Activated T-helper 17 cell treated with anti-CD3 and anti-CD28 coated beads, Interleukin-2, amount 50 U/mL, for 72 hours (primary cell): ENCODE results near the gene STARD7. TPM values are rescaled to one million over a fixed set of nuclear protein-coding genes. Genes with fewer than 3 reads are reported as not detected.

ENCODE experiments used
- ATAC-seq: fragments of 150-1000 bp; cut with Tn5 transposase; replicated peaks from 2 replicates; pipeline ENCODE4 v1.10.0; 2021; ENCODE audit warnings: mild to moderate bottlenecking, moderate library complexity
- H3K27ac Mint-ChIP-seq: one replicate; pipeline ENCODE4 v1.8.0; 2022; ENCODE audit warnings: mixed read lengths
- H3K27me3 Mint-ChIP-seq: one replicate; pipeline ENCODE4 v1.8.0; 2022; ENCODE audit warnings: mixed read lengths
- H3K36me3 Mint-ChIP-seq: one replicate; pipeline ENCODE4 v1.8.0; 2022; ENCODE audit warnings: low read depth, mild to moderate bottlenecking, mixed read lengths
- H3K4me1 Mint-ChIP-seq: one replicate; pipeline ENCODE4 v1.8.0; 2022; ENCODE audit warnings: mixed read lengths
- H3K4me3 Mint-ChIP-seq: one replicate; pipeline ENCODE4 v1.8.0; 2022; ENCODE audit warnings: mild to moderate bottlenecking, mixed read lengths
- H3K9me3 Mint-ChIP-seq: one replicate; pipeline ENCODE4 v1.8.0; 2022; ENCODE audit warnings: mixed read lengths
- total RNA-seq, 2 donors: library from RNA; stranded (reverse); gene quantifications; one replicate each; pipeline ENCODE4 v1.2.3, GENCODE V29; 2022

Gene STARD7
- total RNA-seq, 2 donors from 2014 or later = 140 to 190 TPM

DNA sequence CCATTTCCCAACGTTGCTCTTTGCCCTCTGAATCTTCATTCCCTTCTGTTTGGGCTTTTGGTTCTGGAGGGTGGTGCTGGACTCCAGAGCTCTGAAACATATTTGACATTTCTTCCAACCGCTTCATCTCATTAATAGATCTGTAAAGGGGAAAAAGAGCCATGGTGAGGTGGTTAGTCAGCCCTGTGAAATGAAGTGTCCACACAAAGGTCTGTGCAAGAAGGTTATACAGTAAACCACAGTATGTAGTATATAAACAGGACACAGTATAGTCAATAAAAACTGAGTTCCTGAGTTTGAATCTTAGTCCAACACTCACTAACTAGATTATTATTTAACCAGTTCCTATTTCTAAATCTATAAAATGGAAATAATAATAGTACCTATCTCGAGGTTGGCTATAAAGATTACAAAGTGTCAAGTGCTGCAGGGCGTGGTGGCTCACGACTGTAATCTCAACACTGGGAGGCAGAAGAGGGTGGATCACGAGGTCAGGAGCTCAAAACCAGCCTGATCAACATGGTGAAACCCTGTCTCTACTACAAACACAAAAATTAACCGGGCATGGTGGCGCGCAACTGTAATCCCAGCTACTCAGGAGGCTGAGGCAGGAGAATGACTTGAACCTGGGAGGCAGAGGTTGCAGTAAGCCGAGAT, 13.1 kb downstream of the STARD7 start:
- Mint-ChIP-seq H3K4me1 (peaks cover 12% of the 10 kb centered on the region), H3K27me3 (no peaks in the 10 kb centered on the region), H3K9me3 (no peaks in the 10 kb centered on the region), H3K27ac (peak overlapping the region; percentile 29), H3K4me3 (no peak overlapping the region), H3K36me3 (peaks cover 88% of the 10 kb centered on the region)
- no peak for ATAC-seq

GRCh38 chr2:96191937-96192670, 16.5 kb downstream of the STARD7 start:
- no peak overlapping the region for H3K27ac Mint-ChIP-seq
- no peaks in the 10 kb centered on the region for H3K4me1 Mint-ChIP-seq
- H3K4me3 Mint-ChIP-seq = no peak overlapping the region
- peaks cover 91% of the 10 kb centered on the region for H3K36me3 Mint-ChIP-seq
- no peaks in the 10 kb centered on the region for H3K9me3 Mint-ChIP-seq
- H3K27me3 Mint-ChIP-seq = no peaks in the 10 kb centered on the region
- ATAC-seq = no peak

DNA sequence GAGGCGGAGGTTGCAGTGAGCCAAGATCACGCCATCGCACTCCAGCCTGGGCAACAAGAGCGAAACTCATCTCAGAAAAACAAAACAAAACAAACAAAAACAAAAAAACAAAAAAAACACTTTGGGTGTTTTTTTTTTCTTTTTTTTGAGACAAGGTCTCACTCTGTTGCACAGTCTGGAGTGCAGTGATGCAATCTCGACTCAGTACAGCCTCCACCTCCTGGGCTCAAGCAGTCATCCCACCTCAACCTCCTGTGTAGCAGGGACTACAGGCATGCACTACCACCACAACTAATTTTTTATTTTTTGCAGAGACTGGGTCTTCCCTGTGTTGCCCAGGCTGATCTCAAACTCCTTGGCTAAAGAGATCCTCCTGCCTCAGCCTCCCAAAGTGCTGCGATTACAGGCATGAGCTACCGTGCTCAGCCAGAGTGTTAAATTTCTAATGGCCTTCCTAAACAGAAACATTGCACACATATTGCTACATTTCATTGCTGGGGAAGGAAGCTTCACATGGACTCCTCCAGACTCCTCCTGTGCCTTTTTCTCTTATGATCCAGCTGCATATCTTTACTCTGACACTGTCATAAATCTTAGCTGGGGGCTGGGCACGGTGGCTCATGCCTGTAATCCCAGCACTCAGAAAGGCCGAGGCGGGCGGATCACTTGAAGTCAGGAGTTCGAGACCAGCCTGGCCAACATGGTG, 19.7 kb downstream of the STARD7 start:
- Mint-ChIP-seq H3K4me3 (no peak overlapping the region), H3K4me1 (no peaks in the 10 kb centered on the region), H3K27ac (no peak overlapping the region), H3K27me3 (no peaks in the 10 kb centered on the region), H3K9me3 (no peaks in the 10 kb centered on the region), H3K36me3 (peaks cover 100% of the 10 kb centered on the region)
- no peak for ATAC-seq

GRCh38 chr2:96186562-96186961, 22.1 kb downstream of the STARD7 start:
- Mint-ChIP-seq H3K4me1 (peaks cover 6% of the 10 kb centered on the region), H3K9me3 (no peaks in the 10 kb centered on the region), H3K36me3 (peaks cover 80% of the 10 kb centered on the region), H3K27ac (no peak overlapping the region), H3K4me3 (no peak overlapping the region), H3K27me3 (no peaks in the 10 kb centered on the region)
- ATAC-seq = no peak

DNA sequence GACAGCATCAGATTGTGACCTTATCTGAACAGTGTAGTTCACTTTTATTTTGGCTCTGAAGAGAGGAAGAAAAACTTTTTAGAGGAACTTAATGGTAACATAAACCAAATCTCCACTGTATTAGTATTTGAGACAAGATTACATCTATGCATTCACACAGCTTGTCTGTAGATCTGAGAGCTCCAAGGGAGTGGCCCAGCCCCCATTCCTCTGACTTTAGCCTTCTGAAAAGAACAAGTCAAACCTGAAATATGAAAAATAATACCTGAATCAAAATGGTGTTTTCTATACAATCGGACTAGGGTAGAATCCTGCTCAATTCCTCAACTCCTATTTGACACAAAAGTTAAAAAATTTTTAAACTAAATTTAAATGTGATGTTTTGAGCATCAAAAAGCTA, 23.1 kb downstream of the STARD7 start:
- Mint-ChIP-seq H3K36me3 (peaks cover 70% of the 10 kb centered on the region), H3K4me3 (no peak overlapping the region), H3K4me1 (peaks cover 10% of the 10 kb centered on the region), H3K9me3 (no peaks in the 10 kb centered on the region), H3K27ac (peak overlapping the region; percentile 58), H3K27me3 (no peaks in the 10 kb centered on the region)
- no peak for ATAC-seq

DNA sequence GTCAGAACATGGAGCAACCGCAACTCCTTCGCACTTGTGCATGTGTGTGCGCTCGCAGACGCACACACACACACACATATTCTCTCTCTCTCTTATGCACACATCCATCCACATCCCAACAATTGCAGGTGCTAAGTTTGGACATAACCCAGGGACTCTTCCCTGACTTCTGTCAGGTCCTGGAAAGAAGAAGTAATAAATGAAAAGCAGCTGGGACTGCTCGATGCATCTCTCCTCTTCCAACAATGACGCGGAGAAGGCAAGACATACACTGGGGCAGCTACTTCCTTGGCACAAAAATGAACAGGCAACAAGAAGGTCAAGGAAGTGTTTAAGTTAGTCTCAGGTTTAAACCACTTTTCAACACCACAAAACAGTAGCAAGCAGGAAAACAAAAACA, 23.6 kb downstream of the STARD7 start:
- Mint-ChIP-seq H3K9me3 (no peaks in the 10 kb centered on the region), H3K4me1 (peaks cover 10% of the 10 kb centered on the region), H3K36me3 (peaks cover 65% of the 10 kb centered on the region), H3K4me3 (no peak overlapping the region), H3K27me3 (no peaks in the 10 kb centered on the region), H3K27ac (peak overlapping the region; percentile 58)
- no peak for ATAC-seq

GRCh38 chr2:96184188-96184587, 24.4 kb downstream of the STARD7 start:
- no peaks in the 10 kb centered on the region for H3K9me3 Mint-ChIP-seq

GRCh38 chr2:96181529-96181928, 27.1 kb downstream of the STARD7 start:
- no peak for ATAC-seq
- Mint-ChIP-seq H3K4me1 (peaks cover 10% of the 10 kb centered on the region), H3K36me3 (peaks cover 30% of the 10 kb centered on the region), H3K27me3 (peaks cover 3% of the 10 kb centered on the region), H3K27ac (peak overlapping the region; percentile 26), H3K9me3 (no peaks in the 10 kb centered on the region), H3K4me3 (no peak overlapping the region)

More at GRCh38 chr2:96184188-96184587, 24.4 kb downstream of the STARD7 start:
- Mint-ChIP-seq H3K36me3 (peaks cover 57% of the 10 kb centered on the region), H3K27me3 (no peaks in the 10 kb centered on the region), H3K27ac (no peak overlapping the region), H3K4me3 (no peak overlapping the region), H3K4me1 (peaks cover 10% of the 10 kb centered on the region)
- no peak for ATAC-seq

DNA sequence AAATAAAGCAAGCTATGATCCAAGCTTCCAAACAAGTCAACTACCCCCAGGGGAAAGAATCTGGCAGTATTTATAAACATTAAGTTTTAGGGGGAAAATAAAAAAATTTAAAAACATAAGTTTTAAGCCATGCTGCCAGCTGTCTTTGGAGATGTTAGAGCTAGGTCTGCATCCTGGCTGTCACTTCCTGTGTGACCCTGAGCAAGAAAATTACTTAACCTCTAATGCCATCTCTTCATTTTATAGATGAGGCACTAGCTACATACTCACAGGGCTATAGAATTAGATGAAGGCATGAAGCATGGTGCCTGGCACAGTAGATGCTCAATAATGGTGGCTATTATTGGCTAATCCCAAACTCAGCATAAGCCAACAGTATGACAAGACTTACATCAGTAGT, 28.1 kb downstream of the STARD7 start:
- Mint-ChIP-seq H3K36me3 (peaks cover 20% of the 10 kb centered on the region), H3K4me3 (no peak overlapping the region), H3K27me3 (peaks cover 3% of the 10 kb centered on the region), H3K9me3 (no peaks in the 10 kb centered on the region), H3K27ac (no peak overlapping the region), H3K4me1 (peaks cover 10% of the 10 kb centered on the region)
- no peak for ATAC-seq

DNA sequence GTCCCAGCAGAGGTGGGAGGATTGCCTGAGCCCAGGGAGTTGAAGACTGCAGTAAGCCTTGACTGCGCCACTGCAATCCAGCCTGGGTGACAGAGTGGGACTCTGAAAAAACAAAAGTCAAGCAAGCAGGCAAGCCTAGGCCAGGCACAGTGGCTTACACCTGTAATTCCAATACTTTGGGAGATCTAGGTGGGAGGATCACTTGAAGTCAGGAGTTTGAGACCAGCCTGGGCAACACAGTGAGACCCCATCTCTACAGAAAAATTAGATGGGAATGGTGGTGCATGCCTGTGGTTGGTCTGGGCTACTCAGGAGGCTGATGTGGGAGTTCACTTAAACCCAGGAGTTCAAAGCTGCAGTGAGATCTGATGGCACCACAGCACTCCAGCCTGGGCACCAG, 28.6 kb downstream of the STARD7 start:
- Mint-ChIP-seq H3K36me3 (peaks cover 15% of the 10 kb centered on the region), H3K27me3 (peaks cover 3% of the 10 kb centered on the region), H3K9me3 (no peaks in the 10 kb centered on the region), H3K4me3 (no peak overlapping the region), H3K27ac (no peak overlapping the region), H3K4me1 (peaks cover 10% of the 10 kb centered on the region)
- no peak for ATAC-seq

DNA sequence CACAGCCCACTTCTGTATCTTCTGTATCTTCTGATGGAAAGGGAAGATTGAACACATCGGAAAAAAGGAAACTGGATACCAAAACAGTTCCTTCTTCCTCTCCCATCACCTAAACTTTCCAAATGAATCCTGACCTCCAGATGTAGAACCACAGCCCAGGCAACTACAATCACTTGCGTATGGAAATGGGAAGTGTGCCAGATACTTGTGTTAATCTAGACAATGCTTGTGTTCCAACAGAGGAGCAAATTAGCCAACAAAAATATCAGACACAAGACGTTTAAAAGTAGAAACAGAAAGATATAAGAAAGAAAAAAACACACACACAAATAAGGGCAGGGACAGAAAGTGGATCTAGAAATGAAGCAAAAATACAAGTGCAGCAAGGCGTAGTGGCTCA, 32.0 kb downstream of the STARD7 start:
- H3K36me3 Mint-ChIP-seq = no peaks in the 10 kb centered on the region
- no peak overlapping the region for H3K27ac Mint-ChIP-seq
- peaks cover 3% of the 10 kb centered on the region for H3K27me3 Mint-ChIP-seq
- peaks cover 14% of the 10 kb centered on the region for H3K4me1 Mint-ChIP-seq
- H3K9me3 Mint-ChIP-seq = no peaks in the 10 kb centered on the region
- no peak overlapping the region for H3K4me3 Mint-ChIP-seq
- ATAC-seq = no peak

- H3K9me3 Mint-ChIP-seq = no peaks in the 10 kb centered on the region
- H3K4me1 Mint-ChIP-seq = peaks cover 10% of the 10 kb centered on the region
- no peak overlapping the region for H3K27ac Mint-ChIP-seq
- no peak for ATAC-seq
- no peaks in the 10 kb centered on the region for H3K36me3 Mint-ChIP-seq
- peaks cover 3% of the 10 kb centered on the region for H3K27me3 Mint-ChIP-seq
- H3K4me3 Mint-ChIP-seq = no peak overlapping the region
Measured at GRCh38 chr2:96175951-96176350, 32.7 kb downstream of the STARD7 start.

GRCh38 chr2:96174251-96175144, 34.1 kb downstream of the STARD7 start:
- H3K27ac Mint-ChIP-seq = peak overlapping the region; percentile 71
- peaks cover 10% of the 10 kb centered on the region for H3K4me1 Mint-ChIP-seq
- H3K36me3 Mint-ChIP-seq = no peaks in the 10 kb centered on the region
- H3K9me3 Mint-ChIP-seq = no peaks in the 10 kb centered on the region
- peaks cover 3% of the 10 kb centered on the region for H3K27me3 Mint-ChIP-seq
- ATAC-seq = peak; percentile 94
- peak overlapping the region; percentile 61 for H3K4me3 Mint-ChIP-seq

DNA sequence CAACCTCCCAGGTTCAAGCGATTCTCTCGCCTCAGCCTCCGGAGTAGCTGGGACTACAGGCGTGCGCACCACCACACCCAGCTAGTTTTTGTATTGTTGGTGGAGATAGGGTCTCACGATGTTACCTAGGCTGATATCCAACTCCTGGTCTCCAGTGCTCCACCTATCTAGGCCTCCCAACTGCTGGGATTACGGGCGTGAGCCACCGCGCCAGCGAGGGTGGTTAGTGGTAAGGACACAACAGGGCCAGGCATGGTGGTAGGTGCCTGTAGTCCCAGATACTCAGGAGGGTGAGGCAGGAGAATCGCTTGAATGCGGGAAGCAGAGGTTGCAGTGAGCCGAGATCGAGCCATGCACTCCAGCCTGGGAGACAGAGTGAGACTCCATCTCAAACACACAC, 36.8 kb downstream of the STARD7 start:
- no peak for ATAC-seq
- H3K27ac Mint-ChIP-seq = peak overlapping the region; percentile 1

More for the DNA sequence above, 36.8 kb downstream of the STARD7 start:
- no peak overlapping the region for H3K4me3 Mint-ChIP-seq
- no peaks in the 10 kb centered on the region for H3K9me3 Mint-ChIP-seq
- H3K36me3 Mint-ChIP-seq = no peaks in the 10 kb centered on the region
- H3K4me1 Mint-ChIP-seq = peaks cover 15% of the 10 kb centered on the region
- H3K27me3 Mint-ChIP-seq = peaks cover 3% of the 10 kb centered on the region
